Hepatocyte (in vitro differentiated cells): ENCODE data around the gene ANKS1B.

Experiments
- EZH2phosphoT487 ChIP-seq: fragments of 200-600 bp; sonication (generic); IDR thresholded peaks from one replicate; pipeline ENCODE4 v1.6.1; 2018; ENCODE audit warnings: antibody characterized with exemption, mild to moderate bottlenecking, low read depth, moderate library complexity; ENCODE audit not compliant: unreplicated experiment, severe bottlenecking
- TF ChIP-seq, protein P1 (sequence below): fragments of 200-600 bp; sonication (generic); IDR thresholded peaks from 2 replicates; pipeline ENCODE4 v1.5.1; 2016; ENCODE audit warnings: antibody characterized with exemption, mild to moderate bottlenecking; ENCODE audit not compliant: poor library complexity

DNA sequence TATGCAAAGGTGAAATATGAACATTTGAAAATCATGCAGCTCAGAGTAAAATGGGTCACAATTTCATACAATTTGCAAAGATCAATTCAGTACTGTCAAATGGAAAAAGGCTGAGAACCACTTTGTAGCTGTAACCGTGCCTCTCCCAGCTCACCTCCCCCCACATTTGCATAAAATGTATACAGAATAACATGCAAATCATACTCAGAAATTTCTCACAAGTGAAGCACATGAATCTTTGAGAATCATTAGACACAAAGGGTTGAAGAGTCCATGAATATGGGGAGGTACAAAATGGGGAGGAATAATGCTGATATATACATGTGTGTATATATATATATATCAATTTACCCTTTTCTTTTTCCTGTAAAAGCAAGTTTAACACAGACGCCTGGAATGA, 1177.5 kb downstream of the ANKS1B start:
- TF ChIP-seq EZH2phosphoT487: no peak
- TF ChIP-seq, protein P1, sequence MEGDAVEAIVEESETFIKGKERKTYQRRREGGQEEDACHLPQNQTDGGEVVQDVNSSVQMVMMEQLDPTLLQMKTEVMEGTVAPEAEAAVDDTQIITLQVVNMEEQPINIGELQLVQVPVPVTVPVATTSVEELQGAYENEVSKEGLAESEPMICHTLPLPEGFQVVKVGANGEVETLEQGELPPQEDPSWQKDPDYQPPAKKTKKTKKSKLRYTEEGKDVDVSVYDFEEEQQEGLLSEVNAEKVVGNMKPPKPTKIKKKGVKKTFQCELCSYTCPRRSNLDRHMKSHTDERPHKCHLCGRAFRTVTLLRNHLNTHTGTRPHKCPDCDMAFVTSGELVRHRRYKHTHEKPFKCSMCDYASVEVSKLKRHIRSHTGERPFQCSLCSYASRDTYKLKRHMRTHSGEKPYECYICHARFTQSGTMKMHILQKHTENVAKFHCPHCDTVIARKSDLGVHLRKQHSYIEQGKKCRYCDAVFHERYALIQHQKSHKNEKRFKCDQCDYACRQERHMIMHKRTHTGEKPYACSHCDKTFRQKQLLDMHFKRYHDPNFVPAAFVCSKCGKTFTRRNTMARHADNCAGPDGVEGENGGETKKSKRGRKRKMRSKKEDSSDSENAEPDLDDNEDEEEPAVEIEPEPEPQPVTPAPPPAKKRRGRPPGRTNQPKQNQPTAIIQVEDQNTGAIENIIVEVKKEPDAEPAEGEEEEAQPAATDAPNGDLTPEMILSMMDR: no peak
